ENCODE data around the gene RIN1.
A peak's percentile ranks its signal among the peaks of the same experiment; 100 is the strongest.
"Not testable (repeated sequence)": the region's sequence is repeated elsewhere in the genome, so short reads cannot be mapped to it uniquely, and the experiment has no call there.

Gene RIN1

GRCh38 chr11:66350560-66351235 lies 14.5 kb upstream of the RIN1 start:
- DNase-seq = not testable (repeated sequence)

- no peak for DNase-seq
Observed at GRCh38 chr11:66349084-66349386, 12.8 kb upstream of the RIN1 start.

- peak; percentile 89 for DNase-seq
Observed at GRCh38 chr11:66347425-66348276, 11.4 kb upstream of the RIN1 start, which contains the start of gene B4GAT1. Gene B4GAT1 (minus strand): TSS chr11:66347629. CDS start chr11:66347545, 84 bp downstream.

- DNase-seq = no peak
Observed at GRCh38 chr11:66346476-66347424, 10.5 kb upstream of the RIN1 start.

- no peak for DNase-seq
Observed at GRCh38 chr11:66345316-66345649, 9.0 kb upstream of the RIN1 start.

- DNase-seq = peak; percentile 83
Observed at GRCh38 chr11:66344550-66345315, 8.5 kb upstream of the RIN1 start, which contains the start of gene BRMS1. Gene BRMS1 (minus strand): TSS chr11:66345104. CDS start chr11:66342234, 2,870 bp downstream.

GRCh38 chr11:66343176-66343575 lies 6.9 kb upstream of the RIN1 start:
- no peak for DNase-seq

- DNase-seq = no peak
Observed at GRCh38 chr11:66341502-66342126, 5.4 kb upstream of the RIN1 start.

GRCh38 chr11:66340596-66341501 lies 4.6 kb upstream of the RIN1 start:
- DNase-seq = no peak

GRCh38 chr11:66339686-66340483 lies 3.7 kb upstream of the RIN1 start:
- DNase-seq = no peak

GRCh38 chr11:66339162-66339675 lies 3.0 kb upstream of the RIN1 start:
- no peak for DNase-seq

GRCh38 chr11:66338276-66339161 lies 2.3 kb upstream of the RIN1 start:
- no peak for DNase-seq

- no peak for DNase-seq
Observed at GRCh38 chr11:66337103-66337899, 1.1 kb upstream of the RIN1 start.

- no peak for DNase-seq
Observed at GRCh38 chr11:66335531-66336233, 552 bp downstream of the RIN1 start.

- no peak for DNase-seq
Observed at GRCh38 chr11:66334605-66335442, 1.4 kb downstream of the RIN1 start.
